ACHN (cell line): ENCODE measurements around the gene TBXT.

Experiments
- DNase-seq: peaks from one replicate; pipeline ENCODE4 v3.0.0-alpha.2; 2015
- in situ Hi-C: cut with HindIII; loops from 2 replicates; pipeline ENCODE4 v1.10.0; 2017; ENCODE audit warnings: low sequenced_read_pairs, low pct_ligation_motif_present, low pct_unique_long_range_greater_than_20kb

TBXT gene

DNA sequence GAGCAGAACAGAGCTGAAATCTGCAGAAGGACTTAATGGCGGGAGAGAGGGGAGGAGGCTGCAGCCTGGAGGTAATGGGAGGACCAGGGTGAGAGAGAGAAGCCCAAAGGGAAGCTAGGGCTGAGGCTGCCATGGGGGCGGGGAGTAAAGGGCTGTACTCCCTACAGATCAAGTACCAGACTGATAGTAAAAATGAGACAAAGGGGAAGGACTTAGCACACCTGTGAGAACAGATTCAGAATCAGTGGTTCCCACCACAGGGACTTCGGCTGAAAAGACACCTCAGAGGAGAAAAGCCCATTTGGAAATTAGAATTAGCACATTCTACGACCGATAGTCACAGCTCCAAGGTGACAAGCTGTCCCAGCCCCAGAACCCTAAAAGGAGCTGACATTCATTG is 6.4 kb upstream of the TBXT start:
- in situ Hi-C loops: no loop called here
- DNase-seq: no peak

- in situ Hi-C loops: no loop called here
- DNase-seq: no peak
These were observed 5.8 kb upstream of the TBXT start for GRCh38 chr6:166173281-166173951.

GRCh38 chr6:166172546-166172945 is 4.9 kb upstream of the TBXT start:
- DNase-seq: no peak
- in situ Hi-C loops: no loop called here

DNA sequence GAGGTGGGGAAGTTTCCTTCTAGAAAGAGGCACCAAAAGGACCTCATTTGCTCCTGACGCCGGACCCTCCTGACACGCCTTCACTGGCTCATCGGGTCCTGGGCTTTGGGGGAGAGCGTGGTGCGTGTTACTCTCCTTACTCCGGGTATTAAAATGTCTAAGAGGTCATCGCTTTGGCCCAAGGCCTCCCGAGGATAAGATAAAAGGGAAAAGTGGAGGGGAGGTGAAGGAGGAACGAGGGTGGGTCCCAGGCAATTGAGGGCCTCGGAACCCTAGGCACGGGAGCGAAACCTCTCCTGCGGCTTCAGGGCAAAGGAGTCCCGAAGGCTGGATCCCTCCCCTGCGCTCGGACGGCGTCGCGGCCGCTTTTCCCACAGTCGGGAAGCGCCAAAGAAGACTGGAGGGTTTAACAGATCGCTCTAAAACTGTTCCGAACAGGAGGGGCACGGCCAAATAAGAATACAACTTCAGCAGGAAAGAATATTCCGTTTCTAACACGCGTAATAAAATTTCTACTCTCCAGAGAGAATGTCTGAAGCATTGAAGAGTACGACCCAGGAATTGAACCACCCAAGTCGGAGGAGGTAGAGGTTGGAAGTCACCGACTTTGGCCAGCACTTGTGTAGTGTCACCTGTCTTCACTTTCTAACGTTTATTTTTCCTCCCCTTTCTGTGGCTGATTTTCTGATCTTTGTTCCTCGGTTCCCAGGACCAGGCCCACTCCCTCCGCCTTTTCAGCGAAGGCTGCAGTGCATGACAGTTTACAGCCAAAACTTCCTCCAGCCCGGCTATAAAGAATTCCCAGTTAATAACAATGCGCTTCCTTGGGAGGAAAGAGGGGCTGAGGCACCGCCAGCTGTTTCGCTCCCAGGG is 2.1 kb upstream of the TBXT start:
- DNase-seq: no peak
- in situ Hi-C loops: no loop called here

DNA sequence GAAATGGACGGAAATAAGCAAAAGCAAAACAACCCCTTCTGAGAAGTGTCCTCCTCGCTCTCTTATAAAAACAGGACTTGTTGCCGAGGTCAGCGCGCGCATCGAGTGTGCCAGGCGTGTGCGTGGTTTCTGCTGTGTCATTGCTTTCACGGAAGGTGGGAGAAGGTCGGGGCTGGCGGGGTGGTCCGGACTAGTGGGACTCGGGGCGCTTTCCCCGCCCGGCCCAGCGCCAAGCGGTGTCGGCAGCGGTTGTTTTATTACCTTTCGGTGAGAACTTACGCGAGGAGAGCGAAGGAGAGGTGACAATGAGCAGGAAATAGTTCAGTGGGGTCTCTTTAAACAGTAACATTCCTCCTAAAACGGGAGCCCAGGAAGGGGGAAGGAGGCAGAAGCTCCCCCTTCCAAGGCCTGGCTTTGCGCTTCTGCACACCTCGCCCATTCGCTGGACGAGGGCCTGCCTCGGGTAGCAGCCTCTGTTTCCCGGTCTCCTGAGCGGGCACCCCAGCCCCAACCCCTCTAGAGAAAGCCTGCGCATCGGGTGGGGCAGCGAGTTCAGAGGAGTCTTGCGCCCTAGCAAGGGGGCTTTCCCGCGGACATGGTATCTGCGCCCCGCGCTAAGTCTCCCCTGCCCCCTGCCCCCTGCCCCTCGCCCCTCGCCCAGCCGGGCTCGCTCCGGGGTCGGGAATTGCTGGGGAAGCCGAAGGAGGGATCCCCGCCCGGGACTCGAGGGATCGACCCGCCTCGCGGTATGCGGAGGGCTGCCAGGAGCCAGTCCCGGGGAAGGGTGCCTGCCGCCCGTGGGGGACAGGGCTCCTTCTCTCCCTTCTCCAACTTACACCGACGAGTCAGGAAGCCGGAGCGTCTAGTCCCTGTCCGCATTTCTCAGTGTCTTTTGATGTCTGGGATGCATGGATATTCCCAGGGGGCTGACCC is 1.2 kb upstream of the TBXT start:
- DNase-seq: no peak

DNA sequence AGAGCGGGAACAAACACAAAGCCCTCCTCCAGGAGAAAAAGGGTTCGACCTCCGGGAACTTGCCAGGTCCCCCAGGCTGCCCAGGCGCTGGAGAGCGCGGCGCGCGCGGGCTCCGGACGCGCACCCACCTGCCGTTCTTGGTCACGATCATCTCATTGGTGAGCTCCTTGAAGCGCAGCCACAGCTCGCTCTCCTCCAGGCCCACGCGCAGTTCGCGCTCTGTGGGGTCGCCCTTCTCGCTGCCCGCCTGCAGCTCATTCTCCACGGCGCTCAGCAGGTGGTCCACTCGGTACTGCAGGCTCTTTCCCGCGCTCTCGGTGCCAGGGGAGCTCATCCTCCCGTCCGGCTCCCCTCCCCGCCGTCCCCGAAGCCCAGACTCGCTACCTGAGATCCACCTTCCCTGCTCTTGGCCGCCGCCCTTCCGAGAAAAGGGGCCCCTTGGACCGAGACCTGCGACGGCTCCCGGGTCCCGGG is 356 bp downstream of the TBXT start:
- in situ Hi-C loops: no loop called here
- no peak for DNase-seq

More for the DNA sequence above, 1.2 kb upstream of the TBXT start:
- in situ Hi-C loops: no loop called here

GRCh38 chr6:166166314-166167257 is 1.1 kb downstream of the TBXT start:
- no peak for DNase-seq
- in situ Hi-C loops: no loop called here

DNA sequence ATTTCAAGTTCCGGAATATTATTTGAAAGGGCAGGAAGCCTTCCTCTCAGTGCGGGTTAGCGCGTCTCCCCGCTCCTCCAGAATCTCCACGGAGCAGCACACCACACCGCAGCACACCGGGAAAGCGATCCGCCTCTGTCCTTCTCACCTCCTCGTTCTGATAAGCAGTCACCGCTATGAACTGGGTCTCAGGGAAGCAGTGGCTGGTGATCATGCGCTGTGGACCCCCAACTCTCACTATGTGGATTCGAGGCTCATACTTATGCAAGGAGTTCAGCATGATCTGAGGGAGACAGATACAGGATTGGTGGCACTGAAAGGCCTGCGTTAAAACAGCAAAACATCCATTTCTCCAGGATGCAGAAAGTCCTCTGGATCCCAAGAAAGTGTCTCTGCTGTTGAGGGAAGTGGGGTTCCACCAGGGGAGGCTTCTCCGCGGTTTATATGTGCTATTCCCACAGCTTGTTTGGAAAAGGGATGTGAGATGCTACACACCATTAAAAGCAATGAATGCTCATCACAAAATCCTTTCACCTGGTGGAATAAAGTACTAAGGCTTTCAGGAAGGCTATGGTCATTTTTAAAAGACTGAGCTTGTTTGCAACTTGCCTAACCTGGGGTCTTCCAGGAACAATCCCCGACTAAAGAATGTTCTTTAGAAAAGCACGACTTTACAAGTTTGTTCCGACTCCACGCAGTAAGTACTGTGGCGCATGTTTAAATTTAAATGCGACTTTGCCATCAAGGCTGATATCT is 1.9 kb downstream of the TBXT start:
- in situ Hi-C loops: no loop called here
- no peak for DNase-seq

DNA sequence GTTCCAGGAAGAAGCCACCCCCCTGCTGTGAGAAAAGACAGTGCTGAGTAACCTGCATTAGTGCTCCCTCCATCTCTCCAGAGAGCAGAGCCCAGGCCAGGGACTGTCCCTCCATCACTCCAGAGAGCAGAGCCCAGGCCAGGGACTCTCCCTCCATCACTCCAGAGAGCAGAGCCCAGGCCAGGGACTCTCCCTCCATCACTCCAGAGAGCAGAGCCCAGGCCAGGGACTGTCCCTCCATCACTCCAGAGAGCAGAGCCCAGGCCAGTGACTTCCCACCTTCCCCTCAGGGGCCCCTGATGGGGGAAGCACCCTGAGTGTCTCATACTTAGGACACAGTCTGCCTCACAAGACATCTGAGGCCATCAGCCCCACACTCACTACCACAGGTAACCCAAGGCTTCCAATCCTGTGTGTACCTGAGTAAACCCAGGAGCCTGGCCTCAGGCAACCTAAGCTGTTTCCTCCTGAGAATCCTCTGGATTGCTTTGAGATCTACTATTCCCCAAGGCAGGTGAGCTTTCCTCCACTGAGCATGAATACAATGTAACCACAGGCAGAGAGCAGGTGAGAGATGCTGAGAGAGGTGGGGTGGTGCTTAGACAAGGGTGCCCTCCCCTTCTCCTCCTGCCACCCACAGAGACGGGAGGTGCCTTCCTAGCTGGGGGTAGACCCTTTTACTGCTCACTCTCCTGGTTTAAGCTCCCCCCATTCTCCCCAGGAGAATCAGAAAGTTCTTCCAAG is 4.9 kb downstream of the TBXT start:
- in situ Hi-C loops: no loop called here
- DNase-seq: no peak

DNA sequence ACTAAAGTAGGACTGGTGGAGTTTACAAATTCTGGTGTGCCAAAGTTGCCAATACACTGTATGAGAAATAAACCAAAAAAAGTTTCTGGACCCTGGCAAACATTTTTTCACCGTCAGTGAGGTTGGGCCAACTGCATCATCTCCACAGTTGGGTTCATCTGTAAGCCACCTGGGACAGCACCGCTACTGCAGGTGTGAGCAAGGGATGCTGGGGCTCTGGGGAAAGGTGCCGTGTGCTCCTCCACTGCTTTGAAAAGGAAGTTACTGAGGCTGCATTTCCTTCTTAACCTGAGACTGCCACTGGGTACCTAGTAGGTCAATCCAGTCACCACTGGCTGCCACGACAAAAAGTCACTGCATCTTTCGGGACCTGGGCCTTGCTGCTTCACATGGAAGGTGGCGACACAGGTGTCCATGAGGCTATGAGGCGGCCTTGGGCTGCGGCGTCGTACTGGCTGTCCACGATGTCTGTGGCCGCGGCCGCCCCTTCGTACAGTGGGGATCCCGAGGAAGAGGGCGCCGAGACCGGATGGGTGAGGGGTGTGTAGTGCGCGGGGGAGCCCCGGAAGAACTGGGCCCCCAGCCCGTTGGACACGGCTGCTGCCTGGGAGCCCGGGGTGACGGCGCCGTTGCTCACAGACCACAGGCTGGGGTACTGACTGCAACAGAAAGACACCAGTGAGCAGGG is 9.6 kb downstream of the TBXT start:
- in situ Hi-C loops: no loop called here
- no peak for DNase-seq

DNA sequence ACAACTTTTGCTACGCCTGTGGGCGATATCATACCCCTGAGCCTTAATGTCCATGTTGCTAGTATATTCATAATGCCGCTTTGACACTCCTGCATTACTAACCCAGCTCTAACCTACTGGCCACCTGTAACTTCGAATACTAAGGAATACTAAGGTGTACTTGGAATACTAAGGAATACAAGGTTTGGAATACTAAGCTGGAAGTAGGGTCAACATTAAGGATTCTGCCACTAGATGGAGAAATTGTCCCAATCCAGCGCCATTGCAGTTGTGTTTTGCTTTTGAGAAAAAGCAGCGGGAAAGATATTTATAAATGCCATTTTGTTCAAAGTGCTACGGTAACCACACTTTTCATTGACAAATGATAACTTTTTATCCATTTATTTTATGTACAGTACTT is 10.7 kb downstream of the TBXT start:
- peak; percentile 19 for DNase-seq
- in situ Hi-C loops: no loop called here

GRCh38 chr6:166153966-166154365 is 13.7 kb downstream of the TBXT start:
- in situ Hi-C loops: no loop called here
- no peak for DNase-seq

- in situ Hi-C loops: no loop called here
- DNase-seq: no peak
These were observed 15.0 kb downstream of the TBXT start for GRCh38 chr6:166152660-166153059.

DNA sequence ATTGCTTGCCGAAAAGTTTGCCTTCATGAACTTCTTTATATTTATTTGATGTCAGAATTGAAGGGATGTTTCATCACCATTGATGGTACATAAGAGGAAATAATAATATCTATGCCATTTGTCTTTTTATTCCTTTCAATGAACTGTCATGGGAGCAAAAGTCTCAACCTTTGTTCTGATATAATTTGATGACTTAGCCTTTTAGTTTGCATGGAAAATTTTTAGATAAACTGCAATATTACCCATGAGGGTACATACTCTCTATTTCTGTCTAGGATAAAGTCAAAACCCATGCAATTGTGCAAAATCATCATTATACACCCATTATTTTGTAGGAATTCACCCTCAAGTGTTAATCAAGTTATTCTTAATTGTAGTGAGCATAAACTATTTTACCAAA is 15.9 kb downstream of the TBXT start:
- DNase-seq: no peak
- in situ Hi-C loops: no loop called here

- in situ Hi-C loops: no loop called here
- no peak for DNase-seq
These were observed 21.9 kb downstream of the TBXT start for GRCh38 chr6:166145751-166146150.

DNA sequence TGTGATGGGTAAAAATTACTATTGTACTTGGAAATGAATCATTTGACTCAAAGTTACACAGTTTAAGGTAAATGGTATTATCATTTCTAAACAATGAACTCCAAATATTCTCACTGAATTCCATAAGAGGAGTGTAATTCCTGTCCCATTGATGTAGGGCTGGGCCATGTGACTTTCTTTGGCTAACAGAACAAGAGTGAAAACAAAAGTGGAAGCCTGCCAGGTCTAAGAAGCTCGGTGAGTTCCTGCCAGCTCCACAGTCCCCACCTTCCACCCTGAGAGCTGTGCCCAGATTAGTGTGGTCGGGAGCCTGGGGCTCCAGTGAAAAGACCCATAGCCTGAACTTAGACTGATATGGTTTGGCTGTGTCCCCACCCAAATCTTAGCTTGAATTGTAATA is 24.6 kb downstream of the TBXT start:
- in situ Hi-C loops: no loop called here
- no peak for DNase-seq
